ENCODE results near the gene RTP4. TPM values are rescaled to one million over a fixed set of nuclear protein-coding genes. Genes with fewer than 3 reads are reported as not detected.

RTP4 gene
- total RNA-seq, 3 donors from 2014 or later: 0.32 to 7.2 (median 2.3) TPM

GRCh38 chr3:187352581-187353575, 15.3 kb upstream of the RTP4 start:
- H3K4me3 ChIP-seq: no peak overlapping the region

GRCh38 chr3:187358068-187358467, 10.1 kb upstream of the RTP4 start:
- H3K27me3 ChIP-seq: no peaks in the 10 kb centered on the region
- no peak for TF ChIP-seq CTCF (IDR thresholded peaks at IDR 0.05)
- TF ChIP-seq POLR2A (IDR thresholded peaks at IDR 0.05): no peak
- TF ChIP-seq POLR2AphosphoS5 (IDR thresholded peaks at IDR 0.05): no peak
- no peaks in the 10 kb centered on the region for H3K36me3 ChIP-seq
- no peaks in the 10 kb centered on the region for H3K4me1 ChIP-seq
- H3K4me3 ChIP-seq: no peak overlapping the region
- intact Hi-C loops (cut with DNase I; ENCODE audit: low total_unique reads): no loop called here
- no peak overlapping the region for H3K27ac ChIP-seq
- no peak for DNase-seq (ENCODE audit: low spot score in 2 of 2)
- H3K9me3 ChIP-seq: no peaks in the 10 kb centered on the region

More at GRCh38 chr3:187352581-187353575, 15.3 kb upstream of the RTP4 start:
- DNase-seq (ENCODE audit: low spot score in 2 of 2): no peak
- no peaks in the 10 kb centered on the region for H3K4me1 ChIP-seq
- no peaks in the 10 kb centered on the region for H3K36me3 ChIP-seq
- H3K27ac ChIP-seq: no peak overlapping the region
- intact Hi-C loops (cut with DNase I; ENCODE audit: low total_unique reads): no loop called here
- H3K27me3 ChIP-seq: no peaks in the 10 kb centered on the region
- no peaks in the 10 kb centered on the region for H3K9me3 ChIP-seq
- TF ChIP-seq POLR2AphosphoS5 (IDR thresholded peaks at IDR 0.05) (no peak), CTCF (IDR thresholded peaks at IDR 0.05) (no peak), POLR2A (IDR thresholded peaks at IDR 0.05) (no peak)

GRCh38 chr3:187359798-187360486, 8.2 kb upstream of the RTP4 start:
- Histone ChIP-seq H3K9me3 (no peaks in the 10 kb centered on the region), H3K4me3 (no peak overlapping the region), H3K27ac (no peak overlapping the region), H3K4me1 (no peaks in the 10 kb centered on the region), H3K27me3 (no peaks in the 10 kb centered on the region), H3K36me3 (no peaks in the 10 kb centered on the region)
- no peak for TF ChIP-seq POLR2A (IDR thresholded peaks at IDR 0.05)
- TF ChIP-seq POLR2AphosphoS5 (IDR thresholded peaks at IDR 0.05): no peak
- no peak for TF ChIP-seq CTCF (IDR thresholded peaks at IDR 0.05)
- intact Hi-C loops (cut with DNase I; ENCODE audit: low total_unique reads): no loop called here
- no peak for DNase-seq (ENCODE audit: low spot score in 2 of 2)

- Histone ChIP-seq H3K36me3 (no peaks in the 10 kb centered on the region), H3K27me3 (no peaks in the 10 kb centered on the region), H3K4me1 (no peaks in the 10 kb centered on the region), H3K4me3 (no peak overlapping the region), H3K27ac (no peak overlapping the region), H3K9me3 (no peaks in the 10 kb centered on the region)
- intact Hi-C loops (cut with DNase I; ENCODE audit: low total_unique reads): no loop called here
- no peak for DNase-seq (ENCODE audit: low spot score in 2 of 2)
- TF ChIP-seq POLR2A (IDR thresholded peaks at IDR 0.05): no peak
- TF ChIP-seq POLR2AphosphoS5 (IDR thresholded peaks at IDR 0.05): no peak
- TF ChIP-seq CTCF (IDR thresholded peaks at IDR 0.05): no peak
Observed at GRCh38 chr3:187360596-187360995, 7.6 kb upstream of the RTP4 start.

- no peak overlapping the region for H3K4me3 ChIP-seq
- no peaks in the 10 kb centered on the region for H3K9me3 ChIP-seq
- H3K4me1 ChIP-seq: no peaks in the 10 kb centered on the region
- TF ChIP-seq POLR2A (IDR thresholded peaks at IDR 0.05) (no peak), CTCF (IDR thresholded peaks at IDR 0.05) (no peak), POLR2AphosphoS5 (IDR thresholded peaks at IDR 0.05) (no peak)
- no peaks in the 10 kb centered on the region for H3K36me3 ChIP-seq
- H3K27ac ChIP-seq: no peak overlapping the region
- intact Hi-C loops (cut with DNase I; ENCODE audit: low total_unique reads): no loop called here
- no peak for DNase-seq (ENCODE audit: low spot score in 2 of 2)
- H3K27me3 ChIP-seq: no peaks in the 10 kb centered on the region
Observed at GRCh38 chr3:187361835-187362234, 6.3 kb upstream of the RTP4 start.

Measured in breast epithelium (tissue), 4 donors.